NCI-H1092 (cell line): ENCODE measurements around the gene MUC5AC.
A peak's percentile ranks its signal among the peaks of the same experiment; 100 is the strongest.

Experiments
- DNase-seq: peaks from one replicate; lab custom pipeline; 2025; lab: John Stamatoyannopoulos, UW

MUC5AC gene

GRCh38 chr11:1197431-1197885 lies 39.7 kb downstream of the MUC5AC start:
- no peak for DNase-seq

GRCh38 chr11:1197886-1198560 lies 40.3 kb downstream of the MUC5AC start:
- DNase-seq, result no peak

GRCh38 chr11:1198561-1199240 lies 40.9 kb downstream of the MUC5AC start:
- no peak for DNase-seq

- no peak for DNase-seq
These were observed 41.5 kb downstream of the MUC5AC start for GRCh38 chr11:1199241-1199750.

- DNase-seq, result no peak
These were observed 42.2 kb downstream of the MUC5AC start for GRCh38 chr11:1199751-1200610.

- no peak for DNase-seq
These were observed 42.9 kb downstream of the MUC5AC start for GRCh38 chr11:1200611-1201191.

- no peak for DNase-seq
These were observed 43.8 kb downstream of the MUC5AC start for GRCh38 chr11:1201395-1202153.

GRCh38 chr11:1202154-1202775 lies 44.5 kb downstream of the MUC5AC start:
- no peak for DNase-seq

- DNase-seq, result peak; percentile 49
These were observed 45.2 kb downstream of the MUC5AC start for GRCh38 chr11:1202776-1203504.

- DNase-seq, result no peak
These were observed 45.9 kb downstream of the MUC5AC start for GRCh38 chr11:1203505-1204271.

GRCh38 chr11:1204381-1205101 lies 46.8 kb downstream of the MUC5AC start:
- no peak for DNase-seq

- no peak for DNase-seq
These were observed 47.6 kb downstream of the MUC5AC start for GRCh38 chr11:1205121-1205986.

GRCh38 chr11:1205987-1206331 lies 48.2 kb downstream of the MUC5AC start:
- DNase-seq, result no peak

GRCh38 chr11:1206391-1207271 lies 48.9 kb downstream of the MUC5AC start:
- no peak for DNase-seq

GRCh38 chr11:1207401-1208143 lies 49.8 kb downstream of the MUC5AC start:
- no peak for DNase-seq

- no peak for DNase-seq
These were observed 50.3 kb downstream of the MUC5AC start for GRCh38 chr11:1208144-1208393.
